NCI-H1105 (cell line): ENCODE data around the gene ACRBP.

Experiments used
- DNase-seq: peaks from one replicate; lab custom pipeline; 2025; lab: John Stamatoyannopoulos, UW

The ACRBP gene

GRCh38 chr12:6646276-6647082, 753 bp downstream of the ACRBP start:
- DNase-seq: no peak

GRCh38 chr12:6644903-6645302, 2.3 kb downstream of the ACRBP start:
- peak; percentile 6 for DNase-seq

- no peak for DNase-seq
These were observed 3.0 kb downstream of the ACRBP start for GRCh38 chr12:6644257-6644596.

- DNase-seq: no peak
These were observed 3.5 kb downstream of the ACRBP start for GRCh38 chr12:6643569-6644256.

GRCh38 chr12:6641131-6641530, 6.1 kb downstream of the ACRBP start:
- DNase-seq: no peak

- DNase-seq: no peak
These were observed 6.7 kb downstream of the ACRBP start for GRCh38 chr12:6640497-6640896.

GRCh38 chr12:6639151-6639801, 8.0 kb downstream of the ACRBP start:
- DNase-seq: no peak

GRCh38 chr12:6638305-6638704, 8.9 kb downstream of the ACRBP start:
- no peak for DNase-seq

- no peak for DNase-seq
These were observed 11.2 kb downstream of the ACRBP start, which contains the start of gene LPAR5 for GRCh38 chr12:6635856-6636531. LPAR5 (minus strand) TSS chr12:6635959; CDS start chr12:6621248, 14,711 bp downstream.

- DNase-seq: no peak
These were observed 11.8 kb downstream of the ACRBP start for GRCh38 chr12:6635375-6635855.

- DNase-seq: no peak
These were observed 14.9 kb downstream of the ACRBP start for GRCh38 chr12:6632026-6632983.

- DNase-seq: no peak
These were observed 15.7 kb downstream of the ACRBP start for GRCh38 chr12:6631549-6631961.

GRCh38 chr12:6630736-6631135, 16.5 kb downstream of the ACRBP start:
- no peak for DNase-seq

- no peak for DNase-seq
These were observed 19.6 kb downstream of the ACRBP start for GRCh38 chr12:6627616-6628015.

- DNase-seq: no peak
These were observed 20.5 kb downstream of the ACRBP start for GRCh38 chr12:6626654-6627283.

GRCh38 chr12:6620885-6621274, 26.4 kb downstream of the ACRBP start:
- DNase-seq: no peak

- no peak for DNase-seq
These were observed 26.9 kb downstream of the ACRBP start for GRCh38 chr12:6620137-6620884.

- no peak for DNase-seq
These were observed 28.6 kb downstream of the ACRBP start for GRCh38 chr12:6618483-6619225.

- no peak for DNase-seq
These were observed 31.4 kb downstream of the ACRBP start for GRCh38 chr12:6615802-6616201.
